Measurements from ENCODE around the gene NFATC2. TPM values are rescaled to one million over a fixed set of nuclear protein-coding genes. Genes with fewer than 3 reads are reported as not detected.

NFATC2 gene
- total and polyA plus RNA-seq, 2 of the 8 experiments (the other 6 are each of a cell fraction or from before 2014, with no cell fraction given): 0.27 to 0.91 TPM

- peak; percentile 76 for TF ChIP-seq EZH2 (IDR thresholded peaks at IDR 0.05; ENCODE audit: low read depth, low read length, severe bottlenecking)
- peak in 1 of 2 experiments; percentile 21; a peak in 1 of 3 replicates for TF ChIP-seq POLR2A (IDR thresholded peaks at IDR 0.05; ENCODE audit: control extremely low read depth in 1 of 2, low read depth in 2 of 2, low read length in 2 of 2)
- TF ChIP-seq TEAD4 (IDR thresholded peaks at IDR 0.05; ENCODE audit: low read depth, low read length): no peak
- no peak for TF ChIP-seq SP2 (IDR thresholded peaks at IDR 0.05; ENCODE audit: low read length)
- TF ChIP-seq NRF1 (IDR thresholded peaks at IDR 0.05; ENCODE audit: low read depth, low read length): no peak
- TF ChIP-seq SIN3A (conservative IDR thresholded peaks at IDR 0.05 in 1 of 2, IDR thresholded peaks at IDR 0.05 in 1 of 2; ENCODE audit: low read depth in 1 of 2, low read length in 2 of 2): peak in 1 of 2 experiments; percentile 48; a peak in 1 of 4 replicates
- peak; percentile 86 for TF ChIP-seq MAX (IDR thresholded peaks at IDR 0.05)
- TF ChIP-seq MAFK (IDR thresholded peaks at IDR 0.05; ENCODE audit: low read depth, low read length): no peak
- TF ChIP-seq SAP30 (IDR thresholded peaks at IDR 0.05; ENCODE audit: insufficient read depth, insufficient replicate concordance, low read length): no peak
- TF ChIP-seq USF2 (IDR thresholded peaks at IDR 0.05; ENCODE audit: low read length): no peak
- TF ChIP-seq TBP (IDR thresholded peaks at IDR 0.05; ENCODE audit: low read depth, low read length): 0 out of 2 replicates have a peak, but pooled peaks have one; percentile 19
- TF ChIP-seq PHF8 (conservative IDR thresholded peaks at IDR 0.05; ENCODE audit: low read depth, low read length): peak; percentile 38; the same call in 1 of the 2 replicates
- TF ChIP-seq YY1 (IDR thresholded peaks at IDR 0.05; ENCODE audit: low read depth, low read length): no peak
- no peak for TF ChIP-seq POLR2AphosphoS5 (IDR thresholded peaks at IDR 0.05; ENCODE audit: low read depth, low read length)
- no peak for TF ChIP-seq TAF7 (optimal IDR thresholded peaks at IDR 0.05; ENCODE audit: borderline replicate concordance, low read depth, low read length)
- no peak for TF ChIP-seq SP1 (IDR thresholded peaks at IDR 0.05; ENCODE audit: low read depth, low read length)
- no peak for TF ChIP-seq SP4 (IDR thresholded peaks at IDR 0.05; ENCODE audit: low read length)
- no peak for TF ChIP-seq ATF3 (IDR thresholded peaks at IDR 0.05; ENCODE audit: insufficient read depth, low read depth, low read length)
- TF ChIP-seq RXRA (IDR thresholded peaks at IDR 0.05; ENCODE audit: insufficient read depth, low read depth, low read length): no peak
- peak; percentile 28 to 44; a peak in 3 of 4 replicates for TF ChIP-seq RAD21 (IDR thresholded peaks at IDR 0.05 in 1 of 2, conservative IDR thresholded peaks at IDR 0.05 in 1 of 2; ENCODE audit: low read depth in 2 of 2, low read length in 2 of 2)
- peak; percentile 45 for TF ChIP-seq ASH2L (IDR thresholded peaks at IDR 0.05; ENCODE audit: low read length)
- TF ChIP-seq CHD2 (IDR thresholded peaks at IDR 0.05; ENCODE audit: low read length): no peak
Measured at GRCh38 chr20:51562332-51563173, 20.0 kb upstream of the NFATC2 start (continued).
